Activated naive CD8-positive, alpha-beta T cell treated with anti-CD3 and anti-CD28 coated beads, Interleukin-2, amount 10 ng/mL, durations not matched to agents 7 days and 5 days (primary cell): Measurements from ENCODE around the gene PKD1. TPM values are rescaled to one million over a fixed set of nuclear protein-coding genes. Genes with fewer than 3 reads are reported as not detected.
"Not testable (repeated sequence)": the region's sequence is repeated elsewhere in the genome, so short reads cannot be mapped to it uniquely, and the experiment has no call there.

ENCODE experiments used
- ATAC-seq: fragments of 150-1000 bp; cut with Tn5 transposase; one replicate; pipeline ENCODE4 v1.10.0; 2021; ENCODE audit warnings: low read depth, moderate library complexity
- POLR2A ChIA-PET: fragments of 350-600 bp; sonication (Branson Sonifier 250); formaldehyde crosslinking; loops from one replicate; lab custom pipeline; 2021; ENCODE audit warnings: antibody characterized with exemption; lab: Charles Lee
- DNase-seq: peaks from one replicate; pipeline ENCODE4 v3.0.0; 2021
- H3K27ac Mint-ChIP-seq: one replicate; pipeline ENCODE4 v1.8.0; 2022; ENCODE audit warnings: mild to moderate bottlenecking, mixed read lengths
- H3K27me3 Mint-ChIP-seq: one replicate; pipeline ENCODE4 v1.8.0; 2022; ENCODE audit warnings: mild to moderate bottlenecking, moderate library complexity, mixed read lengths
- H3K36me3 Mint-ChIP-seq: one replicate; pipeline ENCODE4 v1.8.0; 2021; ENCODE audit warnings: mild to moderate bottlenecking, mixed read lengths
- H3K4me1 Mint-ChIP-seq: one replicate; pipeline ENCODE4 v1.8.0; 2021; ENCODE audit warnings: mixed read lengths
- H3K4me3 Mint-ChIP-seq: one replicate; pipeline ENCODE4 v1.8.0; 2022; ENCODE audit warnings: mild to moderate bottlenecking, moderate library complexity, mixed read lengths
- H3K9me3 Mint-ChIP-seq: one replicate; pipeline ENCODE4 v1.8.0; 2021; ENCODE audit warnings: mixed read lengths
- total RNA-seq, 2 experiments: library from RNA; stranded (reverse); gene quantifications; one replicate each; pipeline ENCODE4 v1.2.3, GENCODE V29; 2021

PKD1 gene
- total RNA-seq, 2 experiments from 2014 or later, result 95.5 to 97.3 TPM

DNA sequence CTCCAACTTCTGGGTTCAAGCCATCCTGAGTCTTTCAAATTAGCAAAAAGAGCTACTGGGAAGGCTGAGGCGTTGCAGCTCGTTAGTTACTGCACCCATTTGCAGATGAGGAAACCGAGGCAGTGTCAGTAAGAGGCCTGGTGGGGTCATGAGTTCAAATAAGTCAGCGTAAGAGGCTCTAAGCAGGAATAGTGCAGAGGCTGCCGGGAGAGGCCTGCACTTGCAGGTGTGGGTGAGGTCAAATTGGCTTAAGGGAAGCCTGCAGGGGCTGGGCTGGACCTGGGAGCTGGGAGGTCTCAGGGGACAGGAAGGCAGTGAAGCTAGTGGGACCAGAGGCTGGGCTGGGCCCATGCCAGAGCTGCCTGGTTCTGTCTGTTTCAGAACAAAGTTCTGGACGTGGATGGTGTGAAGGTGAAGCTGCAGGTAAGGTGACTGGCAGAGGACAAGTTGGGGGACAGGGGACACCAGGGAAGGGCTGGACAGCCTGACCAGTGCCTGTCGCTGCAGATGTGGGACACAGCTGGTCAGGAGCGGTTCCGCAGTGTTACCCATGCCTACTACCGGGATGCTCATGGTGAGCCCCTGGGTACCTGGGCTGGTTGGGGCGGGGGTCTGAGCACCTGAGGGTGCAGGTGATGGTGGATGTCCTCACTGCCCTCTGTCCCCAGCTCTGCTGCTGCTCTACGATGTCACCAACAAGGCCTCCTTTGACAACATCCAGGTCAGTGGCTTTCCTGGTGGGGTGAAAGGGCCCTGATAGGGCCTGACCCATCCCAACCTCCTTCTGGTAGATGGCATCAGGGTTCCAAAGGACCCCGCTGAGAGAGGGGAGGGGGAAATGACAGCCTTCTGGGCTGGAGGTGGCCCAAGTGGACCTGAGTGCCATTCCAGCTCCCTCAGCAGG is 15.7 kb upstream of the PKD1 start:
- H3K4me1 Mint-ChIP-seq, result peaks cover 17% of the 10 kb centered on the region
- ATAC-seq (no peak), DNase-seq (no peak)
- H3K9me3 Mint-ChIP-seq, result no peaks in the 10 kb centered on the region
- POLR2A ChIA-PET, result interaction anchor here (1.7 kb wide), 1 partner anchor 146 kb away, joined by 3 read pairs; no protein-coding TSS in a partner anchor
- H3K36me3 Mint-ChIP-seq, result peaks cover 11% of the 10 kb centered on the region
- H3K4me3 Mint-ChIP-seq, result no peak overlapping the region
- peak overlapping the region; percentile 38 for H3K27ac Mint-ChIP-seq
- H3K27me3 Mint-ChIP-seq, result peaks cover 6% of the 10 kb centered on the region

DNA sequence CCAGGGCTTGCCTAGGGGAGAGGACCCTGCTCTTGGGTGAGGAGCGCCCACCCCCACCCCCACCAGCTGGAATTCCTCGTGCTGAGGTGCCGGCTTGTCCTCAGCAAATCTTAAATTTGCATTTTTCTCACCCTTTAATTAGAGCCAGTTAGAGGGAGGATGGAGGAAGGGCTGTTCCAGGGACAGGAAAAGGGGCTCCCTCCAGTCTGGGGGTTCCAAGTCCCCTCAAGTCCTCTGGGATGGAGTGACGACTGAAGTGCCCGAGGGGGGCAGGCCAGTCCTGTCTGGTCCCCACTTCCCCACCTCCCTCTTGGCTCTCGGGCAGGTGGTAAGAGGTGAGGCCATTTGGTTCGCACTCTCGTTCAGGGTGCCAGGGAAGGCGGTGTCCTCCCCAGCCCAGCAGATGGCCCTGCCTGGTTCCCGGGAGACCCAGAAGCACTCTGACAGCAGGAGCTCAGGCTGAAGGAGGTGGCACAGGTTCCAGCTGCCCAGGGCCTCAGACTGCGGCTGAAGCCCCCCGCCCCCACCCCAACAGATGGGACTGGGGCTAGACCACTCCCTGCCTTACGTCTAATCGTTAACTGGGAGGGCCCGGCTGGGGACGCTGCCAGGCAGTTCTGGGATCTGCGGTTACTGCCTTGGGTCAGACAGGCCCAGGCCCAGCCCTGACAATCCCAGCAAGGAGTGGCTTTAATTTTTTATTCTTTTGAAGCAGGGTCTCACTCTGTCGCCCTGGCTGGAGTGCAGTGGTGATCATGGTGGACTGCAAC is 14.9 kb upstream of the PKD1 start:
- DNase-seq (no peak), ATAC-seq (no peak)
- Mint-ChIP-seq H3K9me3 (no peaks in the 10 kb centered on the region), H3K36me3 (peaks cover 11% of the 10 kb centered on the region), H3K27me3 (peaks cover 6% of the 10 kb centered on the region), H3K4me1 (peaks cover 12% of the 10 kb centered on the region), H3K4me3 (no peak overlapping the region), H3K27ac (no peak overlapping the region)
- POLR2A ChIA-PET, result interaction anchor here (0.6 kb wide), 1 partner anchor 64 kb away, joined by 3 read pairs; the partner anchor contains the start of gene PGP

DNA sequence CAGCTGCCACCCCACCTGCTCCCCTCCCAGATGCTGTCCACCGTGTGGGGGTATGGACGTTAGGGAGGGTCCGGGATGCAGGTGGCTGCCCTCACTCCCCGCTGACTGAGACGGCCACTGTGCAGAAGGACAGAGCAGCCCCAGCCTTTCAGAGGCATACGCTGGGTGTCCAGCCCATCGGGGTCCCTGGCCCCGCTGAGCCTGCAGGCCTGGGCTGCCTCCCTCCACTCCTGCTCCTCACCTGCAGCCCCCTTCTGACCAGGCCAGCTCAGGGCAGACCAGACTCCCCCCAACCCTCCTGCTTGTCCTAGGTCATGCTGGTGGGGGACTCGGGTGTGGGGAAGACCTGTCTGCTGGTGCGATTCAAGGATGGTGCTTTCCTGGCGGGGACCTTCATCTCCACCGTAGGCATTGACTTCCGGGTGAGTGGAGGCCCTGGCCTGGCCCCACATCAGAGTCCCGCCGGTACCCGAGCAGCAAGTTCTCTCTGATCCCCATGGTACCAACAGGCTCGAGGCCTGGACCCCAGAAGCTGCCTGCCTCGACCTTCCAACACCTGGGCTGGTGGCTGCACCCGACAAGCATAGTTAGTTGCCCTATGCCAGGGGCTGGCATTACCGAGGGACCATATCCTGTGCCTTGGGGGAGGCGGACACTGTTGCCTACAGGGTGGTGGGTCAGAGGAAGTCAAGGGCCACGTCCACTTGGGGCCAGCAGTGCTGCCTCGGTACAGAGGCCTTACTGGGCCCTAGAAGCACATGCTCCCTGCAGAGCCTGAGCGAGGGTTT is 14.1 kb upstream of the PKD1 start:
- peak overlapping the region; percentile 28 for H3K4me3 Mint-ChIP-seq
- POLR2A ChIA-PET, result interaction anchor here (0.6 kb wide), 1 partner anchor 65 kb away, joined by 3 read pairs; the partner anchor contains the start of gene PGP
- H3K36me3 Mint-ChIP-seq, result peaks cover 11% of the 10 kb centered on the region
- no peak for DNase-seq
- no peaks in the 10 kb centered on the region for H3K9me3 Mint-ChIP-seq
- H3K27ac Mint-ChIP-seq, result no peak overlapping the region
- no peak for ATAC-seq
- peaks cover 12% of the 10 kb centered on the region for H3K4me1 Mint-ChIP-seq
- peaks cover 6% of the 10 kb centered on the region for H3K27me3 Mint-ChIP-seq

DNA sequence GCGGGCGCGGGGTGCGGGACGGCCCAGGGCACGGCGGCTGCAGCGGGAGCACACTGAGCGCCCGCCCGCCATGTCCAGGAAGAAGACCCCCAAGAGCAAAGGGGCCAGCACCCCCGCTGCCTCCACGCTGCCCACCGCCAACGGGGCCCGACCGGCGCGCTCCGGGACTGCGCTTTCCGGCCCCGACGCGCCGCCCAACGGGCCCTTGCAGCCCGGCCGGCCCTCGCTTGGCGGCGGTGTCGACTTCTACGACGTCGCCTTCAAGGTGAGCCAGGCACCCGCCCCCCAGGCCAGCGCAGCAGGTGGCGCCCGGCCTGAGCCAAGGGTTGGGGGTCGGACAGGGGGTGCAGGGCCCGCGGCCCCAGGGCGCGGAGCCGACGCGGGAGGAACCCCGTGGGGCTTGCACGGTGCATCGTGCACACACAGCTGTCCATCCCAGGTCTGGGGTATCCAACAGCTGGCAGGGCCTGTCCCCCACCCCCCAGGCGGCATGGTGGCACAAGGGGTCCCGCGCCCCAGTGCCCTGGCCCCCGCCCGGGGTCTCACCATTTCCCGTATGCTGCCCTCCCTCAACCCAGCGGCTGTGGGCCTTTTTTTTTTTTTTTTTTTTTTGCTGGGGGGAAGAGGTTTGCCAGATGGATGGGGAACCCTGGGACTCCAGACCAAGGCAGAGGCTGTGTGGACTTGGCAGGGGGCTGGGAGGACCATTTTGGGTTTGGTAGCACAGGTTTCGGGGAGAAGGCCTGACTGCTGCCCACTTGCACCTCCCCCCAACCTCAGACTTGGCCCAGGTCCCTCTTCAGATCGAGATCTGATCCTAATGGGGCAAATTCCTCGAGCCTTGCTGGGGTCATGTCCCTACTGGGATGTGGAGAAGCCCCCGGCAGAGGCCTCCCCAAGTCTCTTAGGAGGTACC is 13.3 kb upstream of the PKD1 start:
- H3K4me3 Mint-ChIP-seq, result peak overlapping the region; percentile 58
- peak; percentile 27 for ATAC-seq
- POLR2A ChIA-PET, result interaction anchor here (0.6 to 1.3 kb wide), 2 partner anchors 77 to 145 kb away, joined by 3 to 6 read pairs; no protein-coding TSS in a partner anchor
- no peak overlapping the region for H3K27ac Mint-ChIP-seq
- H3K27me3 Mint-ChIP-seq, result peaks cover 6% of the 10 kb centered on the region
- peaks cover 7% of the 10 kb centered on the region for H3K36me3 Mint-ChIP-seq
- peak; percentile 65 for DNase-seq
- no peaks in the 10 kb centered on the region for H3K9me3 Mint-ChIP-seq
- H3K4me1 Mint-ChIP-seq, result peaks cover 10% of the 10 kb centered on the region

DNA sequence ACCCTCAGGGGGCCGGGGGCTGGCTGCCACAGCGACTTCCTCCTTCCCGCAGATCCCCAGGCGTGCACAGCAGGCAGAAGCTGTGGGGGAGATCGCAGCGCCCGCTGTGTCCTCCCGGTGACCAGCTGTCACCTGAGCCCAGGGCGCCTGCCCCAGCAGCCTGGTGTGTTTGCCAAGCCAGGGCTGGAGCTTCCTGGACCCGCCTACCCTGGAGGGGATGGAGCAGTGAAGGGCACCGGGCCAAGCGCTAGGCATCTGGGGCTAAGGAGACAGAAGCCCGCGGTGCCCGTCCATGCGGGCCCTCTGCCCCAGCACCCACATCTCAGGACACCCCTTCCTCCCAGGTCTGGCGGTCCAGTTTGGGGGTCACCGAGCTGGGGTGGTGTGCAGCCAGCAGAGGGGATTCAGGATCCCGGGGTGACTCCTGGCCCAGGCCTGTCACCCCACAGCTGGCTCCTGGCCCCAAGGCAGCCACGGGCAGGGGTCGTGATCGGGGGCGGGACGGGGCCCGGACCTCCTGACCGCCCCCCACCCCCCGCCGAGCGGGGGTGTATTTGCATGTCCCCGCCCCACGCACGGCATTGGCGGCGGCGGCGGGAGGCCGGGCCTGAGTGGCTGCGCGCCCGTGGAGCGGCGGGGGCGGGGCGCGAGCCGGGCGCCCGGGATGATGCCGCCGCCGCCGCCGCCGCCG is 12.4 kb upstream of the PKD1 start, which contains the start of gene RAB26:
Gene RAB26 (plus strand): TSS at position 645 of the 691 bp plus-strand sequence. CDS start 159 bp downstream, outside the sequence.
- H3K9me3 Mint-ChIP-seq, result no peaks in the 10 kb centered on the region
- H3K27me3 Mint-ChIP-seq, result peaks cover 6% of the 10 kb centered on the region
- POLR2A ChIA-PET, result interaction anchor here (0.6 to 1.6 kb wide), 3 partner anchors 78 to 144 kb away, joined by 3 to 6 read pairs (median 4); partner anchors contain the start of genes NTHL1 and TSC2
- ATAC-seq (peak; percentile 69), DNase-seq (peak; percentile 77)
- peaks cover 5% of the 10 kb centered on the region for H3K36me3 Mint-ChIP-seq
- peak within 1 kb of the TSS; percentile 58 for H3K4me3 Mint-ChIP-seq
- H3K27ac Mint-ChIP-seq, result no peak within 1 kb of the TSS
- H3K4me1 Mint-ChIP-seq, result peaks cover 8% of the 10 kb centered on the region

DNA sequence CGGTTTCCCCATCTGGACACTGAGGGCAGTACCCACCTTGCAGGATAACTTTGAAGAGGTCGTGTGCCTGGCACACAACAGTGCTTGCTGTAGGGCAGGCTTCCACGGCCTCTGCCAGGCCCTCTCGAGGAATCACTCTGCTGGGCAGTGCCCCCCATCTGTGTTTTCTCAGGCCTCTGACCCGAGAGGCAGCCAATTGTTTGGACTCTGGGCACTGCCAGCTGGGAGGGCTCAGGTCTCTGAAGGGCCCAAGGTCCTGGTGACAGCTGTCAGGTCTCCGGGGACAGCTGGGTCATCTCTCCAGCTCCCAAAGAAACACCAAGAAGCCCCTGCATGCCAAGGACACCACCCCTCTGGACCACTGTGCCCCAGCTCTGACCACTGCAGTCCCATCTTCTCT is 11.7 kb upstream of the PKD1 start:
- no peak overlapping the region for H3K27ac Mint-ChIP-seq
- H3K36me3 Mint-ChIP-seq, result peaks cover 5% of the 10 kb centered on the region
- no peaks in the 10 kb centered on the region for H3K9me3 Mint-ChIP-seq
- no peak for DNase-seq
- peaks cover 8% of the 10 kb centered on the region for H3K4me1 Mint-ChIP-seq
- H3K27me3 Mint-ChIP-seq, result peaks cover 6% of the 10 kb centered on the region
- no peak for ATAC-seq
- POLR2A ChIA-PET, result interaction anchor here (1.5 to 3.1 kb wide), 3 partner anchors 8 to 138 kb away, joined by 4 to 22 read pairs (median 4); partner anchors contain the start of genes NTHL1, TRAF7 and TSC2
- no peak overlapping the region for H3K4me3 Mint-ChIP-seq

DNA sequence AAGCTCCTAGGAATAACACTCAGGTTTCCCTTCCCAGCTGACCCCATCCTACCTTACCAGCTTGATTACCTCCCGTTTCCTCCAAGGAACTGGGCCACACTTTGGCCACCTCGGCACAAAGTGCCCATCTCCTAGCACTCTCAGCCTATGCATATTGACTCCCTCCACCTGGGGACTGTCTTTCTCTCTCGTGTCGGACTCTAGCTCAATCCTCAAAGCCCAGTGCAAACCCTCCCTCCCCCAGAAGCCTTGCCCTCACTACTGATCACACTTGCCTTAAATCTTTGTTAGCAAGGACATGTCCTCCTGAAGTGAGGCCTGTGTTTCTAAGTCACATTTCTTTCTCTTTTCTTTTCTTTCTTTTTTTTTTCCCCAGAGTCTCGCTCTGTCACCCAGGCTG is 10.1 kb upstream of the PKD1 start:
- POLR2A ChIA-PET, result interaction anchor here (0.6 to 3.1 kb wide), 3 partner anchors 9 to 343 kb away, joined by 3 to 22 read pairs (median 3); partner anchors contain the start of gene TRAF7
- Mint-ChIP-seq H3K4me1 (peaks cover 4% of the 10 kb centered on the region), H3K36me3 (no peaks in the 10 kb centered on the region), H3K4me3 (no peak overlapping the region), H3K27ac (no peak overlapping the region), H3K27me3 (peaks cover 9% of the 10 kb centered on the region), H3K9me3 (no peaks in the 10 kb centered on the region)
- DNase-seq (no peak), ATAC-seq (no peak)

DNA sequence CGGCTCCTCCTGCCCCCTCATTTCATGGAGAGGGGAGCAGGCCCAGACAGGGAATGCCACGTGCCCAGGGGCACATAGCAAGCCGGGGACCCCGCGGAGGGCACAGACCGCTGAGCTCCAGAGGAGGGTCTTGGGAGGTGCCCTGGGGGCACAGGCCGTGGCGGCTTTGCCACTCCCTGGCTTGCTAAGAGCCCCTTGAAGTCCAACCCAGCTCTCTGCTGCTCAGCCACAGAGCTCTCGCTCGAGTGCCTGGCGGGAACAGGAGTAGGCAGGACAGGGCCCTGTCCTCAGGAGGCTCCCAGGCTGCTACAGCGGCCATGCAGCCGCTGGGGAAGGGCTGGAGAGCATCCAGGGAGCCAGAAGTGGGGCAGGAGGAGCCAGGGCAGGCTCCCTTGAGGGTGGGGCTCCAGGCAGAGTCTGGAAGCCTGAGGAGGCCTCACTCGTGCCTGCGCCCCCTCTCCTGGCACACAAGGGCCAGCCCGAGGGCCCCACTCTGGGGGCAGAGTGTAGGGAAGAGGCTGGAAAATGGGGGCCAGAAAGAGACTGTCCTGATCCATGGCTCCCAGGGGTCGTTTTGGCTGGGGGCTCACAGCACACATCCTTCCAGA is 8.3 kb upstream of the PKD1 start:
- Mint-ChIP-seq H3K27me3 (peaks cover 9% of the 10 kb centered on the region), H3K9me3 (no peaks in the 10 kb centered on the region), H3K27ac (no peak overlapping the region), H3K4me1 (peaks cover 2% of the 10 kb centered on the region), H3K36me3 (no peaks in the 10 kb centered on the region), H3K4me3 (no peak overlapping the region)
- POLR2A ChIA-PET, result interaction anchor here (1.5 kb wide), 1 partner anchor 11 kb away, joined by 6 read pairs; the partner anchor contains the start of gene TRAF7
- ATAC-seq, result no peak
- no peak for DNase-seq

DNA sequence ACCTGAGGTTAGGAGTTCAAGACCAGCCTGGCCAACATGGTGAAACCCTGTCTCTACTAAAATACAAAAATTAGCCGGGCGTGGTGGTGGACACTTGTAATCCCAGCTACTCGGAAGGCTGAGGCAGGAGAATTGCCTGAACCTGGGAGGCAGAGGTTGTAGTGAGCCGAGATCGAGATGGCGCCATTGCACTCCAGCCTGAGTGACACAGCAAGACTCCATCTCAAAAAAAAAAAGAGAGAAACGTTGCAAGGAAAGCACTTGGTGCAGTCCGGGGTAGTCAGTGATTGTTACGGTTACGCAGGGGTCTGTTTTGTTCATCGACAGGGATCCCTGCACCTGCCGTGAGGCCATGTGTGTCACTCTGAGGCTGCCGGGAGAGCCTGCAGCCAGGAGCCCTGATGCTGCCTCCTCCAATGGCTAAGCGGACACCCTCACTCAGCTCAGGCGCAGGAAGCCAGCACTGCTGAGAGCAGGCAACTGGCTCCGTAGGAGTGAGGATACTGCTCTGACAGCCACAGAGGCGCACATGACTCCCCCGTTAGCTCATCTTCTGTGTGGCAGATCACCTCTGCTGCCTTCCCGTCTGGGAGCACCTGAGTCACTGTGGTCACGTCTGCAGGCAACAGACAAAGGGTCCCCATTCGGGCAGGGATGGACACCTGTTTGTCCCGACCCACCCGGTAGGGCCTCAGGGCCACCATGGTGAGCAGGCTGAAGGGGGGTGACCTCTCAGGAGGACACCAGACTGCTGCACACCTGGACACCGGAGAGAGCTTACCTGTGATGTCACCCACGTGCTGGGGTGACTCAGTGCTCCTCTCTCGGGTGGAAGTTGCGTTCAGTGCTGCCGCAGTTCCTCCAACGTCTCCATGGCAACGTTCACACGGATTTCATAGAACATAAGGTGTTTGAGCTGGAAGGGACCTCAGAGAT is 7.5 kb upstream of the PKD1 start:
- peaks cover 2% of the 10 kb centered on the region for H3K4me1 Mint-ChIP-seq
- no peaks in the 10 kb centered on the region for H3K36me3 Mint-ChIP-seq
- H3K4me3 Mint-ChIP-seq, result no peak overlapping the region
- ATAC-seq (no peak), DNase-seq (no peak)
- H3K27ac Mint-ChIP-seq, result no peak overlapping the region
- POLR2A ChIA-PET, result interaction anchor here (1.5 kb wide), 1 partner anchor 12 kb away, joined by 6 read pairs; the partner anchor contains the start of gene TRAF7
- peaks cover 12% of the 10 kb centered on the region for H3K27me3 Mint-ChIP-seq
- H3K9me3 Mint-ChIP-seq, result no peaks in the 10 kb centered on the region

DNA sequence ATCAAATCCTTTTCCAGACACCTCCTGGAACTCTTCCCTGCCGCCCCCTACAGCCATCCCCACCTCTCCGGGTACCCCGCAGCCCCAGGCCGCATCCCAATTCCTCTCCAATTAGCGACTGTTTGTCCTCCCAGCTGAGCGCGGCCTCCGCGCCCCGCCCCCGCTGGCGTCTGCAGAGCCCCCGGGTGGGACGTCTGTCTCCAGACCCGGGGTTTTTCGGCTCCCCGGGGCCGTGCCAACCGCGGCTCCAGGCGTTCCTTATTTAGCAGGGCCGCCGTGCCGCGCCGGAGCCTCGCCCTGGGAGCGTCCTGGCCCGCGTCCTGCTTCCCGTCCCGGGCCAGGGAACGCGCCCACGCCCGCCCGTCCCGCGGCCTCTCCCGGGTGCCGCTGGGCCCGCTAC is 627 bp downstream of the PKD1 start:
- POLR2A ChIA-PET, ATAC-seq, DNase-seq, H3K9me3 Mint-ChIP-seq, H3K27ac Mint-ChIP-seq, H3K4me1 Mint-ChIP-seq, H3K27me3 Mint-ChIP-seq, H3K36me3 Mint-ChIP-seq: not testable (repeated sequence)
- peak overlapping the region; percentile 86 for H3K4me3 Mint-ChIP-seq
